HCT116 (cell line): ENCODE results near the gene FGF21.

Experiments used
- CBX3 ChIP-seq: IDR thresholded peaks from 2 replicates; pipeline ENCODE4 v1.6.1; 2012; ENCODE audit warnings: low read depth
- CEBPB ChIP-seq: IDR thresholded peaks from 2 replicates; pipeline ENCODE4 v1.6.1; 2012; ENCODE audit warnings: low read depth
- EZH2 ChIP-seq: fragments of 200-600 bp; sonication (generic); IDR thresholded peaks from 2 replicates; pipeline ENCODE4 v1.6.1; 2017; ENCODE audit warnings: antibody characterized with exemption, mixed run types
- JUND ChIP-seq: IDR thresholded peaks from 2 replicates; pipeline ENCODE4 v1.6.1; 2012
- POLR2A ChIP-seq: IDR thresholded peaks from 2 replicates; pipeline ENCODE4 v1.7.0; 2011; ENCODE audit warnings: borderline replicate concordance; ENCODE audit not compliant: insufficient read depth, insufficient read length; ENCODE audit errors: extremely low read depth
- POLR2AphosphoS5 ChIP-seq: IDR thresholded peaks from 2 replicates; pipeline ENCODE4 v1.6.1; 2011; ENCODE audit warnings: mild to moderate bottlenecking, low read depth, low read length, moderate library complexity
- SP1 ChIP-seq: IDR thresholded peaks from 2 replicates; pipeline ENCODE4 v1.6.1; 2012; ENCODE audit warnings: low read depth
- TCF7L2 ChIP-seq: IDR thresholded peaks from 2 replicates; pipeline ENCODE4 v1.7.0; 2011; ENCODE audit warnings: borderline replicate concordance, inconsistent platforms; ENCODE audit not compliant: insufficient read depth, insufficient read length; ENCODE audit errors: extremely low read depth
- YY1 ChIP-seq: IDR thresholded peaks from 2 replicates; pipeline ENCODE4 v1.6.1; 2011; ENCODE audit warnings: low read length, low read depth, moderate library complexity, mild to moderate bottlenecking; ENCODE audit not compliant: insufficient replicate concordance; ENCODE audit errors: extremely low read depth
- ZFX ChIP-seq: fragments of 450-650 bp; IDR thresholded peaks from 2 replicates; pipeline ENCODE4 v1.6.1; 2017
- TF ChIP-seq, protein P1 (sequence below), 3 experiments: fragments of 200-600 bp in 1 of 3; sonication (generic) in 1 of 3; IDR thresholded peaks in 2 of 3; conservative IDR thresholded peaks in 1 of 3; 2 replicates each; pipeline ENCODE4 v1.5.1; 2012 to 2017; ENCODE audit warnings: low read depth in 2 of 3, low read length in 2 of 3, antibody characterized with exemption in 1 of 3, borderline replicate concordance in 1 of 3, control low read depth in 1 of 3, mild to moderate bottlenecking in 1 of 3, mixed read lengths in 1 of 3, mixed run types in 1 of 3, moderate library complexity in 1 of 3; ENCODE audit not compliant: insufficient read depth in 1 of 3
- TF ChIP-seq, protein P2 (sequence below): IDR thresholded peaks from 2 replicates; pipeline ENCODE4 v1.6.1; 2012; ENCODE audit warnings: low read depth
- TF ChIP-seq, protein P3 (sequence below): IDR thresholded peaks from 2 replicates; pipeline ENCODE4 v1.6.1; 2012

DNA sequence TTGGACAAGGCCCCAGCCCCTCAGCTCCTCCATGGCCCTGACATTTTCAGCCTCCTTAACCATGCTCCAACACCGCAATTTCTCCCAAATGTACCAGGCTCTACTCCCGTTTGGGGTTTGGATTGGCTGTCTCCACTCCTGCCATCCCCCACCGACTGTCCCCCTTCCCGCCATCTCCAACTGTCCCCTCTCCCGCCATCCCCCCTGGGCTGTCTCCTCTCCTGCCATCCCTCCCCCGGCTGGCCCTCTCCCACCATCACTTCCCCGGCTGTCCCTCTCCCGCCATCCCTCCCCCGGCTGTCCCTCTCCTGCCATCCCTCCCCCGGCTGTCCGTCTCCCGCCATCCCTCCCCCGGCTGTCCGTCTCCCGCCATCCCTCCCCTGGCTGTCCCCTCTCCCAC is 50.1 kb downstream of the FGF21 start:
- TF ChIP-seq, protein P1, sequence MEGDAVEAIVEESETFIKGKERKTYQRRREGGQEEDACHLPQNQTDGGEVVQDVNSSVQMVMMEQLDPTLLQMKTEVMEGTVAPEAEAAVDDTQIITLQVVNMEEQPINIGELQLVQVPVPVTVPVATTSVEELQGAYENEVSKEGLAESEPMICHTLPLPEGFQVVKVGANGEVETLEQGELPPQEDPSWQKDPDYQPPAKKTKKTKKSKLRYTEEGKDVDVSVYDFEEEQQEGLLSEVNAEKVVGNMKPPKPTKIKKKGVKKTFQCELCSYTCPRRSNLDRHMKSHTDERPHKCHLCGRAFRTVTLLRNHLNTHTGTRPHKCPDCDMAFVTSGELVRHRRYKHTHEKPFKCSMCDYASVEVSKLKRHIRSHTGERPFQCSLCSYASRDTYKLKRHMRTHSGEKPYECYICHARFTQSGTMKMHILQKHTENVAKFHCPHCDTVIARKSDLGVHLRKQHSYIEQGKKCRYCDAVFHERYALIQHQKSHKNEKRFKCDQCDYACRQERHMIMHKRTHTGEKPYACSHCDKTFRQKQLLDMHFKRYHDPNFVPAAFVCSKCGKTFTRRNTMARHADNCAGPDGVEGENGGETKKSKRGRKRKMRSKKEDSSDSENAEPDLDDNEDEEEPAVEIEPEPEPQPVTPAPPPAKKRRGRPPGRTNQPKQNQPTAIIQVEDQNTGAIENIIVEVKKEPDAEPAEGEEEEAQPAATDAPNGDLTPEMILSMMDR (IDR thresholded peaks at IDR 0.05 in 2 of 3, conservative IDR thresholded peaks at IDR 0.05 in 1 of 3; ENCODE audit: borderline replicate concordance in 1 of 3, insufficient read depth in 1 of 3, low read depth in 2 of 3, low read length in 2 of 3) = no peak
- TF ChIP-seq POLR2AphosphoS5 = no peak
- no peak for TF ChIP-seq TCF7L2
- TF ChIP-seq POLR2A = no peak
- TF ChIP-seq CEBPB = no peak
- TF ChIP-seq JUND = no peak
- TF ChIP-seq CBX3 = no peak
- no peak for TF ChIP-seq ZFX
- TF ChIP-seq, protein P2, sequence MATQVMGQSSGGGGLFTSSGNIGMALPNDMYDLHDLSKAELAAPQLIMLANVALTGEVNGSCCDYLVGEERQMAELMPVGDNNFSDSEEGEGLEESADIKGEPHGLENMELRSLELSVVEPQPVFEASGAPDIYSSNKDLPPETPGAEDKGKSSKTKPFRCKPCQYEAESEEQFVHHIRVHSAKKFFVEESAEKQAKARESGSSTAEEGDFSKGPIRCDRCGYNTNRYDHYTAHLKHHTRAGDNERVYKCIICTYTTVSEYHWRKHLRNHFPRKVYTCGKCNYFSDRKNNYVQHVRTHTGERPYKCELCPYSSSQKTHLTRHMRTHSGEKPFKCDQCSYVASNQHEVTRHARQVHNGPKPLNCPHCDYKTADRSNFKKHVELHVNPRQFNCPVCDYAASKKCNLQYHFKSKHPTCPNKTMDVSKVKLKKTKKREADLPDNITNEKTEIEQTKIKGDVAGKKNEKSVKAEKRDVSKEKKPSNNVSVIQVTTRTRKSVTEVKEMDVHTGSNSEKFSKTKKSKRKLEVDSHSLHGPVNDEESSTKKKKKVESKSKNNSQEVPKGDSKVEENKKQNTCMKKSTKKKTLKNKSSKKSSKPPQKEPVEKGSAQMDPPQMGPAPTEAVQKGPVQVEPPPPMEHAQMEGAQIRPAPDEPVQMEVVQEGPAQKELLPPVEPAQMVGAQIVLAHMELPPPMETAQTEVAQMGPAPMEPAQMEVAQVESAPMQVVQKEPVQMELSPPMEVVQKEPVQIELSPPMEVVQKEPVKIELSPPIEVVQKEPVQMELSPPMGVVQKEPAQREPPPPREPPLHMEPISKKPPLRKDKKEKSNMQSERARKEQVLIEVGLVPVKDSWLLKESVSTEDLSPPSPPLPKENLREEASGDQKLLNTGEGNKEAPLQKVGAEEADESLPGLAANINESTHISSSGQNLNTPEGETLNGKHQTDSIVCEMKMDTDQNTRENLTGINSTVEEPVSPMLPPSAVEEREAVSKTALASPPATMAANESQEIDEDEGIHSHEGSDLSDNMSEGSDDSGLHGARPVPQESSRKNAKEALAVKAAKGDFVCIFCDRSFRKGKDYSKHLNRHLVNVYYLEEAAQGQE = no peak
- TF ChIP-seq, protein P3, sequence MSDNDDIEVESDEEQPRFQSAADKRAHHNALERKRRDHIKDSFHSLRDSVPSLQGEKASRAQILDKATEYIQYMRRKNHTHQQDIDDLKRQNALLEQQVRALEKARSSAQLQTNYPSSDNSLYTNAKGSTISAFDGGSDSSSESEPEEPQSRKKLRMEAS = no peak
- no peak for TF ChIP-seq YY1
- no peak for TF ChIP-seq SP1
- no peak for TF ChIP-seq EZH2
